Peyer's patch (tissue), 4 donors: ENCODE results near the gene EHD4. TPM values are rescaled to one million over a fixed set of nuclear protein-coding genes. Genes with fewer than 3 reads are reported as not detected.

Source experiments
- DNase-seq, 3 donors: peaks; one replicate each; pipeline ENCODE4 v3.0.0-alpha.2; 2017 to 2019
- H3K27ac ChIP-seq, 4 donors: fragments of 200-600 bp; sonication (generic); one replicate each; pipeline ENCODE4 v1.5.1; 2016 to 2019
- H3K27me3 ChIP-seq, 2 donors: fragments of 200-600 bp; sonication (generic); one replicate each; pipeline ENCODE4 v1.5.1; 2019
- H3K36me3 ChIP-seq, 3 donors: fragments of 200-600 bp; sonication (generic); one replicate each; pipeline ENCODE4 v1.5.1; 2016 to 2019
- H3K4me1 ChIP-seq, 4 donors: fragments of 200-600 bp; sonication (generic); one replicate each; pipeline ENCODE4 v1.5.1; 2016 to 2019
- H3K4me3 ChIP-seq, 4 donors: fragments of 200-600 bp; sonication (generic); 1 replicate in 3 of 4; 2 replicates in 1 of 4; pipeline ENCODE4 v1.5.1; 2016 to 2019; ENCODE audit warnings: mild to moderate bottlenecking in 1 of 4
- H3K9me3 ChIP-seq, 4 donors: fragments of 200-600 bp; sonication (generic); one replicate each; pipeline ENCODE4 v1.5.1; 2016 to 2019; ENCODE audit warnings: mild to moderate bottlenecking in 1 of 4
- POLR2A ChIP-seq, 2 donors: fragments of 450-650 bp; IDR thresholded peaks; one replicate each; pipeline ENCODE4 v1.5.1; 2017; ENCODE audit warnings: antibody characterized with exemption in 2 of 2, mild to moderate bottlenecking in 2 of 2, moderate library complexity in 2 of 2
- total RNA-seq, 4 donors: library from RNA; depleted of rRNA; stranded (reverse); fragments of >200 nt; gene quantifications; one replicate each; pipeline ENCODE4 v1.1.0, GENCODE V29; 2016
- TF ChIP-seq, protein P1 (sequence below), 6 experiments: fragments of 450-650 bp in 4 of 6; fragments of 200-600 bp in 2 of 6; sonication (generic) in 1 of 6; IDR thresholded peaks; one replicate each; pipeline ENCODE4 v1.5.1; 2017 to 2019; ENCODE audit warnings: antibody characterized with exemption in 6 of 6, mild to moderate bottlenecking in 3 of 6, moderate library complexity in 1 of 6

Gene EHD4
- total RNA-seq, 4 donors from 2014 or later, result 23.1 to 53.9 (median 34.9) TPM

DNA sequence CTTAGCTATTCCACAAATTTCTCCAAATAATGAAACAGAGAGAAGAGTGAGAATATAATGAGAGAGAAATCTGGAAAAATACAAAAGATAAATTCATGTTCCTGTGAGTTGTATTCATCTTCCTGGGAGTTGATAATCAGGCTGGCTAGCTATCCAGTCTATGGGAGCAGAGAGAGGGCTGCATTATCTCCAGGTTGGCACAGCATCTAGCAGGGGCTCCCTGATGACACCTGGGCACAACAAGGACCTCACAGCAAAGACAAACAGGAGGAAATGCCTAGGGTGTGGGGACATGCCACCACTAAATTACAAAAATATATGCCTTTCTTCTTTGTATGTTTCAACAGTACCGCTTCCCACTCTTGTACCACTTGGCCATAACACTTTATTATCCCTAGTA lies 1.9 kb downstream of the EHD4 start:
- Histone ChIP-seq H3K9me3 (no peaks in the 10 kb centered on the region), H3K27me3 (no peaks in the 10 kb centered on the region), H3K4me1 (peaks cover 0 to 36% (median 3%) of the 10 kb centered on the region in 4 donors), H3K27ac (peak overlapping the region; percentile 9 to 95 (median 52)), H3K4me3 (peak overlapping the region in 2 of 4 donors; percentile 95 to 96), H3K36me3 (no peaks in the 10 kb centered on the region)
- DNase-seq, result peak in 1 of 3 donors; percentile 40
- no peak for TF ChIP-seq POLR2A (IDR thresholded peaks at IDR 0.05)
- TF ChIP-seq, protein P1, sequence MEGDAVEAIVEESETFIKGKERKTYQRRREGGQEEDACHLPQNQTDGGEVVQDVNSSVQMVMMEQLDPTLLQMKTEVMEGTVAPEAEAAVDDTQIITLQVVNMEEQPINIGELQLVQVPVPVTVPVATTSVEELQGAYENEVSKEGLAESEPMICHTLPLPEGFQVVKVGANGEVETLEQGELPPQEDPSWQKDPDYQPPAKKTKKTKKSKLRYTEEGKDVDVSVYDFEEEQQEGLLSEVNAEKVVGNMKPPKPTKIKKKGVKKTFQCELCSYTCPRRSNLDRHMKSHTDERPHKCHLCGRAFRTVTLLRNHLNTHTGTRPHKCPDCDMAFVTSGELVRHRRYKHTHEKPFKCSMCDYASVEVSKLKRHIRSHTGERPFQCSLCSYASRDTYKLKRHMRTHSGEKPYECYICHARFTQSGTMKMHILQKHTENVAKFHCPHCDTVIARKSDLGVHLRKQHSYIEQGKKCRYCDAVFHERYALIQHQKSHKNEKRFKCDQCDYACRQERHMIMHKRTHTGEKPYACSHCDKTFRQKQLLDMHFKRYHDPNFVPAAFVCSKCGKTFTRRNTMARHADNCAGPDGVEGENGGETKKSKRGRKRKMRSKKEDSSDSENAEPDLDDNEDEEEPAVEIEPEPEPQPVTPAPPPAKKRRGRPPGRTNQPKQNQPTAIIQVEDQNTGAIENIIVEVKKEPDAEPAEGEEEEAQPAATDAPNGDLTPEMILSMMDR (IDR thresholded peaks at IDR 0.05), result no peak

DNA sequence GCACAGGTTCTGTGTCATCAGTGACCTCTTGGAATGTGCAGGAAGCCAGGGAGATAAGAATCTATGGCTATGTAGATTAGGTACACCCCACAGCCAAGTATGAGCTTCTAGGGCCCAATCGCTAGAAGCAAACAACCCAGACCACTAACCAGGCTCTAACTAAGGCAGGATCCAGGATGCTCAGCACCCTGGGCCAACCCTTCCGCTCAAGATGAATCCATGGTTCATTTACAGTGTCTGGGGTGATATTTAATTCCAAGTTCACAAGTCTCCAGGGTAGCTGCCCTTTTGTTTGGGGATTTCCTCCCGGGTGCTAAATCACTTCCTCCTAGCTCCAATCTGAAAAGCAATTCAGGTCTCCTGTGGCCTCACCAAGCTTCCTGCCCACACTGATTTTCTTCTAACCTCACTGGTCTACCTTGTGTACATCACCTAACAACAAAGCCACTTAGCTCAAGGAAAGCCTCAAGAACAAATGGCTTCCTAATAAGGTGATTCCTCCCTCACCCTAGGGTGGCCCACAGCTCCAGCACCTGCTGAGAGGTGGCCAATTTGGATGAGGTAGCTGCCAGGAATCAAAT lies 2.4 kb downstream of the EHD4 start:
- Histone ChIP-seq H3K36me3 (no peaks in the 10 kb centered on the region), H3K27ac (peak overlapping the region; percentile 1 to 95 (median 52)), H3K4me1 (peaks cover 0 to 36% (median 3%) of the 10 kb centered on the region in 4 donors), H3K4me3 (peak overlapping the region in 2 of 4 donors; percentile 95 to 96), H3K27me3 (no peaks in the 10 kb centered on the region), H3K9me3 (no peaks in the 10 kb centered on the region)
- peak in 2 of 3 donors; percentile 31 to 64 for DNase-seq
- TF ChIP-seq POLR2A (IDR thresholded peaks at IDR 0.05), result peak; percentile 32 to 34
- TF ChIP-seq, protein P1 (IDR thresholded peaks at IDR 0.05), result no peak

DNA sequence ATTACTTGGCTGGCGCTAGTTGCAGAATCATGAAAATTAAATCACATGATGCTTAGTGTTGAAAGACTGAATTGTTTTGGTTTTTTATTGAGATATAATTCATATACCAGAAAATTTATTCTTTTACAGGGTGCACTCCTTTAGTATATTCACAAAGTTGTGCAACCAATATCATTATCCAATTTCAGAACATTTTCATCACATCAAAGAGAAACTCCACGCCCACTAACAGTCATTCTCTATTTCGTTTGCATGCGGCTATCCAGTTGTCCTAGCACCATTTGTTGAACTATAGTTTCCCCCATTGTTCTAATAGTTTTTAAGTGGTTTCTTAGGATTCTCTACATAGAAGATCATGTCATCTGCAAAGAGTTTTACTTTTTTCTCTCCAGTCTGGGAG lies 3.7 kb downstream of the EHD4 start:
- no peak for DNase-seq
- Histone ChIP-seq H3K27ac (peak overlapping the region in 1 of 4 donors; percentile 10), H3K4me1 (peaks cover 0 to 36% (median 3%) of the 10 kb centered on the region in 4 donors), H3K27me3 (no peaks in the 10 kb centered on the region), H3K4me3 (no peak overlapping the region), H3K9me3 (no peaks in the 10 kb centered on the region), H3K36me3 (no peaks in the 10 kb centered on the region)
- no peak for TF ChIP-seq POLR2A (IDR thresholded peaks at IDR 0.05)
- TF ChIP-seq, protein P1 (IDR thresholded peaks at IDR 0.05), result no peak

DNA sequence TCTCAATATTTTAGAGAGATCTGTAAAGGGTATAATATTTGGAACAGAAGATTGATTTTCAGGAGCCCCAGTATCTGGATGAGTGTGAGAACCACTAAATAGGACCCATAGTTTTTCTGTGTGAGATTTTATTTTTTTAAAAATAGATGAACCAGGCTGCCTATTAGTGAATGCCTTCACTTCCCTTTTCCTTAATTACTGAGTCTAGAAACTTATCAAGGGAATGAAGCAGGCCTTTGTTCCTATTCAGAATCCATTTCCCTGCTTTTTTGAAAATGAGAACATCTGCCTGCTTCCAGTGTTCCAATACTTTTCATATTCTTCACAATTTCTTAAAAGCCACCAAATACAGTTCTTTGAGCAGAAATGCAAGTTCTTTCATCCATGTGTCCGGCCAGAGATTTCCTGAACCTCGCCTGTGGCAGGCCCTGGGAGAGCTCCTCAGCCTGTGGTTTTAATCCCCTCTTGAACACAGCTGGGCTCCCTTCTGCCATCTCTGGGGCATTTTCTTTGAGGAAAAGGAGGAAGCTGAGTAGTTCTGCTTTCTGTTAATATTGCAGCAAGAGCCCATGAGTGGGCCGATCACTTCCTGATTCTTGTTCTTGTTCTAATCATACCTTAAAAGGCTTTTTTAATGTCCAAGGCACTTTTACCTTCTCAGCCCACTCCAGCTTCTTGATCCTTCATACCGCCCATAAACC lies 4.7 kb downstream of the EHD4 start:
- no peaks in the 10 kb centered on the region for H3K9me3 ChIP-seq
- H3K36me3 ChIP-seq, result no peaks in the 10 kb centered on the region
- TF ChIP-seq POLR2A (IDR thresholded peaks at IDR 0.05), result no peak
- TF ChIP-seq, protein P1 (IDR thresholded peaks at IDR 0.05), result no peak
- peak in 2 of 3 donors; percentile 65 to 66 for DNase-seq
- H3K27me3 ChIP-seq, result no peaks in the 10 kb centered on the region
- no peak overlapping the region for H3K4me3 ChIP-seq
- H3K27ac ChIP-seq, result peak overlapping the region in 1 of 4 donors; percentile 8
- H3K4me1 ChIP-seq, result peaks cover 0 to 36% (median 3%) of the 10 kb centered on the region in 4 donors

DNA sequence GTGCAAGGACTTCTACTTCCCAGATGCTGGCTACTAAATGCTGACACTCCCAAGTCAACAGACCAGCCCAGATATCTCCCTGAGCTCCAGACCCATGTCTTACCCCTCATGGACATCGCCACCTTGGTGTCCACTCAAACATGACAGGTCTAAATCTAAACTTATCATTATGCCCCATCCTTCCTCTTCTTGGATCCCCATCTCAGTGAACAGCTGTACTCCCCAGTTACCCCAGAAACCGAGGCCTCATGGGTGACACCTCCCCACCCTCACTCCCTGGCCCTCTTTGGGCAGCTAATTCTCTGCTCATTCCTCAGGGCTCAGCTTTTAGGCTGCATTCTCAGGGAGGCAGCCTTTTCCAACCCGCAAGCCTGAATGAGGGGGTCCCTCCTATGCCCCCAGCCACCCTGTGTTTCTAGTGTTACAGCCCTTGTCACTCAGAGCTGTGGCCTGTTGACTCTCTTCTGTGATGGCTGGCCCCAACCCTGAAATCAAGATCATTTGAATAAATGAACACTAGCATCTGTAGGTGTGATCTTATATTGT lies 5.4 kb downstream of the EHD4 start:
- H3K4me3 ChIP-seq, result no peak overlapping the region
- DNase-seq, result peak in 1 of 3 donors; percentile 18
- no peaks in the 10 kb centered on the region for H3K9me3 ChIP-seq
- H3K36me3 ChIP-seq, result no peaks in the 10 kb centered on the region
- H3K27me3 ChIP-seq, result no peaks in the 10 kb centered on the region
- H3K4me1 ChIP-seq, result peaks cover 0 to 36% (median 3%) of the 10 kb centered on the region in 4 donors
- TF ChIP-seq POLR2A (IDR thresholded peaks at IDR 0.05), result no peak
- TF ChIP-seq, protein P1 (IDR thresholded peaks at IDR 0.05), result no peak
- peak overlapping the region in 2 of 4 donors; percentile 7 to 42 for H3K27ac ChIP-seq
